ENCODE data around the gene ZNF442. TPM values are rescaled to one million over a fixed set of nuclear protein-coding genes. Genes with fewer than 3 reads are reported as not detected.
"Not testable (repeated sequence)": the region's sequence is repeated elsewhere in the genome, so short reads cannot be mapped to it uniquely, and the experiment has no call there.

Gene ZNF442
- total RNA-seq, 1 experiment from 2014 or later = 4.7 TPM

GRCh38 chr19:12350185-12350889, 15.1 kb downstream of the ZNF442 start:
- Histone ChIP-seq H3K27ac (no peak overlapping the region), H3K9me3 (replicated peaks) (peaks cover 57% of the 10 kb centered on the region), H3K4me3 (no peak overlapping the region), H3K27me3 (no peaks in the 10 kb centered on the region), H3K4me1 (no peaks in the 10 kb centered on the region), H3K36me3 (peaks cover 28% of the 10 kb centered on the region)
- DNase-seq = no peak

GRCh38 chr19:12346896-12347295, 18.6 kb downstream of the ZNF442 start:
- no peak for DNase-seq
- no peaks in the 10 kb centered on the region for H3K4me1 ChIP-seq
- no peak overlapping the region for H3K4me3 ChIP-seq
- peaks cover 28% of the 10 kb centered on the region for H3K36me3 ChIP-seq
- H3K27me3 ChIP-seq = no peaks in the 10 kb centered on the region
- no peak overlapping the region for H3K27ac ChIP-seq
- H3K9me3 ChIP-seq (replicated peaks) = peaks cover 49% of the 10 kb centered on the region

- no peak overlapping the region for H3K27ac ChIP-seq
- no peaks in the 10 kb centered on the region for H3K27me3 ChIP-seq
- H3K9me3 ChIP-seq (replicated peaks) = peaks cover 38% of the 10 kb centered on the region
- no peak for DNase-seq
- H3K4me1 ChIP-seq = no peaks in the 10 kb centered on the region
- no peak overlapping the region for H3K4me3 ChIP-seq
- peaks cover 11% of the 10 kb centered on the region for H3K36me3 ChIP-seq
These were observed 20.3 kb downstream of the ZNF442 start for GRCh38 chr19:12345197-12345596.

- DNase-seq = peak; percentile 98 to 99
- H3K27me3 ChIP-seq = no peaks in the 10 kb centered on the region
- H3K4me3 ChIP-seq = peak within 1 kb of the TSS; percentile 82
- H3K27ac ChIP-seq = peak within 1 kb of the TSS; percentile 20
- no peaks in the 10 kb centered on the region for H3K36me3 ChIP-seq
- H3K9me3 ChIP-seq (replicated peaks) = no peaks in the 10 kb centered on the region
- 0 out of 2 replicates have a peak, but pooled peaks cover 4% of the 10 kb centered on the region for H3K4me1 ChIP-seq
These were observed 32.0 kb downstream of the ZNF442 start, which contains the start of gene ZNF563 for GRCh38 chr19:12333162-12334159. Gene ZNF563, minus strand, starts transcription at chr19:12333633. Its CDS starts 151 bp downstream, at chr19:12333482.

GRCh38 chr19:12331211-12331941, 34.1 kb downstream of the ZNF442 start:
- DNase-seq = no peak
- Histone ChIP-seq H3K9me3 (replicated peaks) (no peaks in the 10 kb centered on the region), H3K27me3 (no peaks in the 10 kb centered on the region), H3K4me1 (0 out of 2 replicates have a peak, but pooled peaks cover 4% of the 10 kb centered on the region), H3K27ac (no peak overlapping the region), H3K4me3 (no peak overlapping the region), H3K36me3 (no peaks in the 10 kb centered on the region)

GRCh38 chr19:12330340-12330739, 35.1 kb downstream of the ZNF442 start:
- Histone ChIP-seq H3K27ac (no peak overlapping the region), H3K9me3 (replicated peaks) (no peaks in the 10 kb centered on the region), H3K36me3 (no peaks in the 10 kb centered on the region), H3K4me3 (no peak overlapping the region), H3K4me1 (0 out of 2 replicates have a peak, but pooled peaks cover 4% of the 10 kb centered on the region), H3K27me3 (no peaks in the 10 kb centered on the region)
- DNase-seq = no peak

GRCh38 chr19:12325690-12326089, 39.8 kb downstream of the ZNF442 start:
- Histone ChIP-seq H3K9me3 (replicated peaks) (peaks cover 15% of the 10 kb centered on the region), H3K4me3 (no peak overlapping the region), H3K36me3 (peaks cover 1% of the 10 kb centered on the region), H3K4me1 (no peaks in the 10 kb centered on the region), H3K27ac (no peak overlapping the region), H3K27me3 (no peaks in the 10 kb centered on the region)
- no peak for DNase-seq

- Histone ChIP-seq H3K9me3 (replicated peaks) (peaks cover 33% of the 10 kb centered on the region), H3K4me1 (no peaks in the 10 kb centered on the region; the same call in 1 of the 2 replicates), H3K27me3 (no peaks in the 10 kb centered on the region), H3K4me3 (no peak overlapping the region), H3K36me3 (peaks cover 19% of the 10 kb centered on the region), H3K27ac (no peak overlapping the region)
- DNase-seq = no peak
These were observed 46.6 kb downstream of the ZNF442 start for GRCh38 chr19:12318782-12319413.

- peaks cover 17% of the 10 kb centered on the region for H3K9me3 ChIP-seq (replicated peaks)
- H3K4me3 ChIP-seq = no peak overlapping the region
- DNase-seq = no peak
- no peaks in the 10 kb centered on the region for H3K27me3 ChIP-seq
- no peaks in the 10 kb centered on the region; the same call in 1 of the 2 replicates for H3K4me1 ChIP-seq
- H3K36me3 ChIP-seq = peaks cover 10% of the 10 kb centered on the region
- H3K27ac ChIP-seq = no peak overlapping the region
These were observed 50.9 kb downstream of the ZNF442 start for GRCh38 chr19:12314553-12314952.

GRCh38 chr19:12308891-12309290, 56.6 kb downstream of the ZNF442 start:
- DNase-seq; H3K9me3 ChIP-seq (replicated peaks); H3K27me3 ChIP-seq; H3K4me3 ChIP-seq; H3K4me1 ChIP-seq; H3K27ac ChIP-seq; H3K36me3 ChIP-seq: not testable (repeated sequence)

Other genes starting within 250 kb of the ZNF442 start
- gene ZNF20, start 225.3 kb downstream of the ZNF442 start, total RNA-seq (2014; rRNA removed; shearing (Covaris generic)) = 6.9 and 9.2 TPM in 2 replicates
- gene ZNF625, start 208.9 kb downstream of the ZNF442 start, total RNA-seq (2014; rRNA removed; shearing (Covaris generic)) = 25.7 and 26.0 TPM in 2 replicates
- gene ZNF136, start 202.6 kb downstream of the ZNF442 start, total RNA-seq (2014; rRNA removed; shearing (Covaris generic)) = 20.6 and 21.7 TPM in 2 replicates
- gene ZNF44, start 70.8 kb downstream of the ZNF442 start, total RNA-seq (2014; rRNA removed; shearing (Covaris generic)) = 8.6 and 8.7 TPM in 2 replicates
- gene ZNF563, start 32.0 kb downstream of the ZNF442 start, total RNA-seq (2014; rRNA removed; shearing (Covaris generic)) = 2.4 and 3.6 TPM in 2 replicates
- 7.5 and 8.0 TPM in 2 replicates for gene ZNF799, start 35.6 kb upstream of the ZNF442 start, total RNA-seq (2014; rRNA removed; shearing (Covaris generic))
- gene ZNF443, start 75.3 kb upstream of the ZNF442 start, total RNA-seq (2014; rRNA removed; shearing (Covaris generic)) = 10.8 and 12.0 TPM in 2 replicates
- 10.6 and 13.3 TPM in 2 replicates for gene ZNF709, start 119.1 kb upstream of the ZNF442 start, total RNA-seq (2014; rRNA removed; shearing (Covaris generic))
- 9.3 and 10.8 TPM in 2 replicates for gene ZNF564, start 185.8 kb upstream of the ZNF442 start, total RNA-seq (2014; rRNA removed; shearing (Covaris generic))
- gene ZNF490, start 245.1 kb upstream of the ZNF442 start, total RNA-seq (2014; rRNA removed; shearing (Covaris generic)) = 8.0 and 9.3 TPM in 2 replicates
- 25.0 and 25.7 TPM in 2 replicates for gene ZNF791, start 245.2 kb upstream of the ZNF442 start, total RNA-seq (2014; rRNA removed; shearing (Covaris generic))